OCI-LY1 (cell line): ENCODE results near the gene WBP1L.

Source experiments
- H2AFZ ChIP-seq: fragments of 200-600 bp; sonication (generic), shearing (Covaris generic); 2 replicates; pipeline ENCODE4 v1.6.0; 2014; ENCODE audit warnings: antibody characterized with exemption, mild to moderate bottlenecking, low read length
- H3F3A ChIP-seq: fragments of 200-600 bp; sonication (generic), shearing (Covaris generic); 2 replicates; pipeline ENCODE4 v1.6.0; 2014; ENCODE audit warnings: mild to moderate bottlenecking, antibody characterized with exemption, low read length, moderate library complexity; ENCODE audit not compliant: insufficient read depth
- H3K27ac ChIP-seq: fragments of 200-600 bp; sonication (generic); 2 replicates; pipeline ENCODE4 v1.5.1; 2014; ENCODE audit warnings: low read length, mixed run types, mild to moderate bottlenecking, low read depth; ENCODE audit not compliant: poor library complexity, severe bottlenecking
- H3K27me3 ChIP-seq: fragments of 200-600 bp; sonication (generic); 2 replicates; pipeline ENCODE4 v1.6.0; 2014; ENCODE audit warnings: antibody characterized with exemption, mild to moderate bottlenecking, low read length, moderate library complexity; ENCODE audit not compliant: insufficient read depth
- H3K36me3 ChIP-seq: fragments of 200-600 bp; sonication (generic); 2 replicates; pipeline ENCODE4 v1.6.1; 2014; ENCODE audit warnings: mild to moderate bottlenecking, antibody characterized with exemption, low read length, moderate library complexity, mixed read lengths; ENCODE audit not compliant: insufficient read depth
- H3K4me1 ChIP-seq: fragments of 200-600 bp; sonication (generic); 2 replicates; pipeline ENCODE4 v1.5.1; 2014; ENCODE audit warnings: mild to moderate bottlenecking, low read length, moderate library complexity; ENCODE audit not compliant: insufficient read depth, severe bottlenecking
- H3K4me2 ChIP-seq: fragments of 200-600 bp; sonication (generic), shearing (Covaris generic); 2 replicates; pipeline ENCODE4 v1.6.1; 2014; ENCODE audit warnings: low read length
- H3K4me3 ChIP-seq: fragments of 200-600 bp; sonication (generic); 2 replicates; pipeline ENCODE4 v1.5.1; 2014; ENCODE audit warnings: low read length, low read depth, mild to moderate bottlenecking, mixed read lengths; ENCODE audit not compliant: poor library complexity, severe bottlenecking
- H3K79me2 ChIP-seq: fragments of 200-600 bp; shearing (Covaris generic); 2 replicates; pipeline ENCODE4 v1.6.1; 2016; ENCODE audit warnings: mixed run types, low read length, mixed read lengths; ENCODE audit not compliant: insufficient read depth
- H3K9ac ChIP-seq: fragments of 200-600 bp; sonication (generic), shearing (Covaris generic); 2 replicates; pipeline ENCODE4 v1.6.1; 2014; ENCODE audit warnings: mild to moderate bottlenecking, low read length, mixed read lengths
- H3K9me2 ChIP-seq: fragments of 200-600 bp; sonication (generic), shearing (Covaris generic); 2 replicates; pipeline ENCODE4 v1.6.1; 2014; ENCODE audit warnings: low read depth, mild to moderate bottlenecking, low read length, mixed read lengths
- H3K9me3 ChIP-seq: fragments of 200-600 bp; shearing (Covaris generic); 2 replicates; pipeline ENCODE4 v1.6.1; 2014; ENCODE audit warnings: low read length, mixed read lengths
- H4K20me1 ChIP-seq: fragments of 200-600 bp; sonication (generic), shearing (Covaris generic); 2 replicates; pipeline ENCODE4 v1.6.0; 2016; ENCODE audit warnings: mild to moderate bottlenecking, low read length; ENCODE audit not compliant: insufficient read depth
- CTCF ChIP-seq: fragments of 200-600 bp; sonication (generic), shearing (Covaris generic); IDR thresholded peaks from 2 replicates; pipeline ENCODE4 v1.5.1; 2017; ENCODE audit warnings: mild to moderate bottlenecking, antibody characterized with exemption, low read length, moderate library complexity, mixed read lengths
- EZH2 ChIP-seq: fragments of 200-600 bp; sonication (generic), shearing (Covaris generic); IDR thresholded peaks from 2 replicates; pipeline ENCODE4 v1.8.0; 2017; ENCODE audit warnings: borderline replicate concordance, mixed run types, mild to moderate bottlenecking, antibody characterized with exemption, low read length, moderate library complexity, mixed read lengths

Gene WBP1L

DNA sequence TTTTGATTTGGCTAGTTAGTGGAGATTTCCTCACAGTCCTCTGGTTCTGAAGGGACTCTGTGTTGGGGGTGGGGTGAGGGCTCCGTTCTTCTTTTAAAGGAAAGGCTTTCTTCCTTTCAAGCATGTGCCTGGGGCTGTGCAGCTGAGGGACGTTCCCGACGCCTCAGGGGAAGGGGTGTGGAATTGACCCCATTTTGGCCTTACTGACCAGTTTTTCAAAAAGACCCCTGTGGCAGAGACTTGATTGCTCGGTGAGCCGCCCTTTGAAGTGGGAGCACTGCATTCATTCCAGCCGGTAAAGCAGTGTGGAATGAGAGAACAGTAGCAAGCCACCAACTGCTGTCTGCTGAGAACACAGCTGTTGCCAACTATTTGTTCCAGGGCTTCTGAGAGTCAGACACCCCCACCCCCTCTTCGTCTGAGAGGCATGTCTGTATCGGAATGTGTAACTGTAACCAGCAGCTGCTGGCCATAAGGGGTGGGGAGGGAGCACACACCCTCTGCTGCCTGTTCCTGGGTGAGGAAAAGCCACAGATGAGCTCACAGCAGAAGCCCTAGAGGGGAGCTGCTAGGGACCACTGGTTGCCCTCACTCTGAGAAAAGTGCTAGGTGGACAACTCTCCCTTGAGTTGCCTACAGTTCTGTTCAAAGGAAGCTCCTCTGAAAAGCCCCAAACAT, 33.2 kb downstream of the WBP1L start:
- Histone ChIP-seq H3K4me1 (peaks cover 25% of the 10 kb centered on the region), H3F3A (no peaks in the 10 kb centered on the region), H4K20me1 (no peaks in the 10 kb centered on the region), H3K36me3 (no peaks in the 10 kb centered on the region), H3K79me2 (no peaks in the 10 kb centered on the region), H3K27me3 (no peaks in the 10 kb centered on the region), H3K9me2 (no peaks in the 10 kb centered on the region), H3K9ac (no peak overlapping the region), H3K4me3 (no peak overlapping the region), H3K27ac (peak overlapping the region; percentile 25), H2AFZ (no peak overlapping the region), H3K9me3 (no peaks in the 10 kb centered on the region), H3K4me2 (no peak overlapping the region)
- no peak for TF ChIP-seq CTCF
- TF ChIP-seq EZH2 = no peak

- Histone ChIP-seq H2AFZ (no peak overlapping the region), H3K9me2 (no peaks in the 10 kb centered on the region), H3K9ac (no peak overlapping the region), H3K79me2 (no peaks in the 10 kb centered on the region), H3K4me3 (no peak overlapping the region), H4K20me1 (no peaks in the 10 kb centered on the region), H3K9me3 (no peaks in the 10 kb centered on the region), H3K27ac (no peak overlapping the region), H3F3A (no peaks in the 10 kb centered on the region), H3K36me3 (no peaks in the 10 kb centered on the region), H3K27me3 (no peaks in the 10 kb centered on the region), H3K4me1 (peaks cover 17% of the 10 kb centered on the region), H3K4me2 (no peak overlapping the region)
- TF ChIP-seq CTCF (no peak), EZH2 (no peak)
Observed at GRCh38 chr10:102777711-102778453, 34.1 kb downstream of the WBP1L start.

- H3K9ac ChIP-seq = no peak overlapping the region
- H3K9me2 ChIP-seq = no peaks in the 10 kb centered on the region
- no peaks in the 10 kb centered on the region for H3K9me3 ChIP-seq
- TF ChIP-seq EZH2 = no peak
- H3K27ac ChIP-seq = no peak overlapping the region
- no peak overlapping the region for H3K4me2 ChIP-seq
- H3F3A ChIP-seq = no peaks in the 10 kb centered on the region
- H4K20me1 ChIP-seq = no peaks in the 10 kb centered on the region
- no peaks in the 10 kb centered on the region for H3K79me2 ChIP-seq
- H2AFZ ChIP-seq = no peak overlapping the region
- no peaks in the 10 kb centered on the region for H3K36me3 ChIP-seq
- H3K27me3 ChIP-seq = no peaks in the 10 kb centered on the region
- H3K4me3 ChIP-seq = no peak overlapping the region
- peaks cover 17% of the 10 kb centered on the region for H3K4me1 ChIP-seq
Observed at GRCh38 chr10:102778781-102779180, 35.0 kb downstream of the WBP1L start.
